ENCODE measurements around the gene CPSF3.
A peak's percentile ranks its signal among the peaks of the same experiment; 100 is the strongest.

The CPSF3 gene

GRCh38 chr2:9467687-9468086 is 44.2 kb downstream of the CPSF3 start:
- POLR2A ChIA-PET = no interaction called here
- H3K4me3 ChIP-seq (ENCODE audit: low read depth, low read length) = no peak overlapping the region
- DNase-seq (ENCODE audit: low read depth, low spot score) = no peak
- no peak for TF ChIP-seq CTCF (IDR thresholded peaks at IDR 0.05; ENCODE audit: insufficient read depth, low read length, missing control alignments)
- CTCF ChIA-PET = interaction anchor here (0.7 to 1.1 kb wide), 2 partner anchors 15 to 17 kb away, joined by 3 read pairs; no protein-coding TSS in a partner anchor

- POLR2A ChIA-PET = no interaction called here
- no peak overlapping the region for H3K4me3 ChIP-seq (ENCODE audit: low read depth, low read length)
- CTCF ChIA-PET = no interaction called here
Observed at GRCh38 chr2:9471206-9471605, 47.8 kb downstream of the CPSF3 start.

GRCh38 chr2:9472511-9472910 is 49.1 kb downstream of the CPSF3 start:
- POLR2A ChIA-PET = interaction anchor here (0.6 kb wide), 1 partner anchor 31 kb away, joined by 3 read pairs; no protein-coding TSS in a partner anchor
- TF ChIP-seq CTCF (IDR thresholded peaks at IDR 0.05; ENCODE audit: insufficient read depth, low read length, missing control alignments) = no peak
- DNase-seq (ENCODE audit: low read depth, low spot score) = no peak
- CTCF ChIA-PET = interaction anchor here (1.3 kb wide), 1 partner anchor 11 kb away, joined by 5 read pairs; no protein-coding TSS in a partner anchor
- H3K4me3 ChIP-seq (ENCODE audit: low read depth, low read length) = no peak overlapping the region

More at GRCh38 chr2:9471206-9471605, 47.8 kb downstream of the CPSF3 start:
- DNase-seq (ENCODE audit: low read depth, low spot score) = no peak
- no peak for TF ChIP-seq CTCF (IDR thresholded peaks at IDR 0.05; ENCODE audit: insufficient read depth, low read length, missing control alignments)

GRCh38 chr2:9473308-9473984 is 50.0 kb downstream of the CPSF3 start:
- DNase-seq (ENCODE audit: low read depth, low spot score) = no peak
- TF ChIP-seq CTCF (IDR thresholded peaks at IDR 0.05; ENCODE audit: insufficient read depth, low read length, missing control alignments) = no peak
- ChIA-PET POLR2A (no interaction called here), CTCF (interaction anchor here (1.2 to 1.3 kb wide), 2 partner anchors 10 to 330 kb away, joined by 5 read pairs; no protein-coding TSS in a partner anchor)
- H3K4me3 ChIP-seq (ENCODE audit: low read depth, low read length) = peak overlapping the region; percentile 73

- POLR2A ChIA-PET = no interaction called here
- peak overlapping the region; percentile 73 for H3K4me3 ChIP-seq (ENCODE audit: low read depth, low read length)
- CTCF ChIA-PET = interaction anchor here (1.2 to 1.3 kb wide), 2 partner anchors 9 to 331 kb away, joined by 5 read pairs; no protein-coding TSS in a partner anchor
- TF ChIP-seq CTCF (IDR thresholded peaks at IDR 0.05; ENCODE audit: insufficient read depth, low read length, missing control alignments) = no peak
- no peak for DNase-seq (ENCODE audit: low read depth, low spot score)
Observed at GRCh38 chr2:9473985-9474360, 50.5 kb downstream of the CPSF3 start.

GRCh38 chr2:9474361-9475057 is 51.1 kb downstream of the CPSF3 start, which contains the start of gene IAH1:
Gene IAH1, plus strand, starts transcription at chr2:9474551. Its CDS starts 16 bp downstream, at chr2:9474567.
- ChIA-PET POLR2A (interaction anchor here (0.8 to 1.1 kb wide), 3 partner anchors 51 to 156 kb away, joined by 4 read pairs; partner anchors contain the start of genes ADAM17, CPSF3, ITGB1BP1 and YWHAQ), CTCF (interaction anchor here (0.9 to 1.2 kb wide), 3 partner anchors 325 to 332 kb away, joined by 3 to 5 read pairs (median 5); no protein-coding TSS in a partner anchor)
- H3K4me3 ChIP-seq (ENCODE audit: low read depth, low read length) = peak within 1 kb of the TSS; percentile 73
- DNase-seq (ENCODE audit: low read depth, low spot score) = no peak
- no peak for TF ChIP-seq CTCF (IDR thresholded peaks at IDR 0.05; ENCODE audit: insufficient read depth, low read length, missing control alignments)

Data from AG04449 (cell line).